ENCODE measurements around the gene BRAP. TPM values are rescaled to one million over a fixed set of nuclear protein-coding genes. Genes with fewer than 3 reads are reported as not detected.

BRAP gene
- total RNA-seq, 1 donor from 2014 or later = 20.0 TPM

- no peaks in the 10 kb centered on the region for H3K4me1 Mint-ChIP-seq
- DNase-seq (ENCODE audit: low read depth, low spot score) = no peak
- H3K27ac Mint-ChIP-seq (ENCODE audit: unreplicated experiment) = no peak overlapping the region
- no peaks in the 10 kb centered on the region for H3K9me3 Mint-ChIP-seq
- H3K4me3 Mint-ChIP-seq = no peak overlapping the region
- TF ChIP-seq CTCF (conservative IDR thresholded peaks at IDR 0.05) = no peak
- no peaks in the 10 kb centered on the region for H3K36me3 Mint-ChIP-seq (ENCODE audit: low read depth)
- H3K27me3 Mint-ChIP-seq (ENCODE audit: low read depth) = no peaks in the 10 kb centered on the region
Observed at GRCh38 chr12:111693818-111694217, 8.1 kb upstream of the BRAP start.

- DNase-seq (ENCODE audit: low read depth, low spot score) = no peak
Observed at GRCh38 chr12:111692575-111693210, 6.9 kb upstream of the BRAP start.

GRCh38 chr12:111691262-111691661, 5.5 kb upstream of the BRAP start:
- H3K27ac Mint-ChIP-seq (ENCODE audit: unreplicated experiment) = no peak overlapping the region
- no peaks in the 10 kb centered on the region for H3K36me3 Mint-ChIP-seq (ENCODE audit: low read depth)
- no peak for DNase-seq (ENCODE audit: low read depth, low spot score)
- no peaks in the 10 kb centered on the region for H3K9me3 Mint-ChIP-seq
- no peak for TF ChIP-seq CTCF (conservative IDR thresholded peaks at IDR 0.05)
- no peaks in the 10 kb centered on the region for H3K27me3 Mint-ChIP-seq (ENCODE audit: low read depth)
- H3K4me3 Mint-ChIP-seq = no peak overlapping the region
- H3K4me1 Mint-ChIP-seq = peaks cover 13% of the 10 kb centered on the region

More at GRCh38 chr12:111692575-111693210, 6.9 kb upstream of the BRAP start:
- TF ChIP-seq CTCF (conservative IDR thresholded peaks at IDR 0.05) = peak; percentile 31
- no peaks in the 10 kb centered on the region for H3K4me1 Mint-ChIP-seq
- H3K36me3 Mint-ChIP-seq (ENCODE audit: low read depth) = no peaks in the 10 kb centered on the region
- H3K9me3 Mint-ChIP-seq = no peaks in the 10 kb centered on the region
- H3K27me3 Mint-ChIP-seq (ENCODE audit: low read depth) = no peaks in the 10 kb centered on the region
- H3K4me3 Mint-ChIP-seq = no peak overlapping the region
- no peak overlapping the region for H3K27ac Mint-ChIP-seq (ENCODE audit: unreplicated experiment)

GRCh38 chr12:111687952-111688351, 2.2 kb upstream of the BRAP start:
- Mint-ChIP-seq H3K4me3 (peak overlapping the region; percentile 90), H3K27ac (ENCODE audit: unreplicated experiment) (no peak overlapping the region), H3K36me3 (ENCODE audit: low read depth) (no peaks in the 10 kb centered on the region), H3K4me1 (peaks cover 36% of the 10 kb centered on the region), H3K27me3 (ENCODE audit: low read depth) (no peaks in the 10 kb centered on the region), H3K9me3 (no peaks in the 10 kb centered on the region)
- TF ChIP-seq CTCF (conservative IDR thresholded peaks at IDR 0.05) = no peak
- DNase-seq (ENCODE audit: low read depth, low spot score) = no peak

GRCh38 chr12:111687255-111687654, 1.5 kb upstream of the BRAP start:
- Mint-ChIP-seq H3K4me1 (peaks cover 36% of the 10 kb centered on the region), H3K9me3 (no peaks in the 10 kb centered on the region), H3K36me3 (ENCODE audit: low read depth) (no peaks in the 10 kb centered on the region), H3K4me3 (peak overlapping the region; percentile 95), H3K27me3 (ENCODE audit: low read depth) (no peaks in the 10 kb centered on the region), H3K27ac (ENCODE audit: unreplicated experiment) (no peak overlapping the region)
- TF ChIP-seq CTCF (conservative IDR thresholded peaks at IDR 0.05) = no peak
- DNase-seq (ENCODE audit: low read depth, low spot score) = no peak

Data from neural crest cell (in vitro differentiated cells).